Erythroblast (primary cell): ENCODE measurements around the gene UCK2.

Experiments
- GATA1 ChIP-seq: IDR thresholded peaks from 2 replicates; pipeline ENCODE4 v1.6.1; 2011; ENCODE audit warnings: low read depth, mild to moderate bottlenecking, control low read depth, low read length, moderate library complexity
- POLR2A ChIP-seq: IDR thresholded peaks from 2 replicates; pipeline ENCODE4 v1.6.1; 2011; ENCODE audit warnings: mild to moderate bottlenecking, low read length

DNA sequence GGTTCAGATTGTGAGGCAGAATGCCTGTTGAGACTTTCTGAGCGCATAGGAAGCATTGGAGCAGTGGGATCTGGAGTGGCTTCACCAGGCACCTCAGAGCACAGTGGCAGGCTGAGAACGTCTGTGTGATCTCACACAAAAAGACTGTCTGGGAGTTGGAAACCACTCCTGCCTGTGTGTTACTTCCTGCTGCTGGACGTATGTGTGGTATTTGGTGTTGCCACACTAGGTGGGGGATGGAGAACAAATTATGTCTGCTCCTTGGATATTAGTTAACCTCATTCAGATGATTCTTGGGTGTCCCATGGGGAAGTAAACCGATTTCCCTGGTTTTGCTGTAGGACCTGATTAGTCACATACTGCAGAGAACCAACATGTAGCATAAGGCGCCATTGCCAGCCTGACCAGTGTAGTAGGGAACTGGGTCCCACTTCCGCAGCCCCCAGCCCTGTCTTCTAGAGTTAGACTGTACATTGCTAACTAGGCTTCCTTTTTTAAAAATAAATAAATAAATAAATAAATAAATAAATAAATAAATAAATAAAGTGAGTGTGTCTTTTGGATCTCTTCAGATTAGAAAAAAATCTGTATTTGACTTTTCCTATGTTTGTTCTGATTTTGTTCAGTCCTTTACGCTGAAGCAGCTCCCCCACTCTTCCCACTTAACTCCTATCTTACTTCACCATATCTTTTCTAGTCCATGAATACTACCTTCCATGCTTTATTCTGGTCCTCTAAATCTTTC is 26.9 kb downstream of the UCK2 start:
- TF ChIP-seq POLR2A (no peak), GATA1 (no peak)
